T-helper 2 cell (primary cell): ENCODE data around the gene CTAGE1.
"Not testable (repeated sequence)": the region's sequence is repeated elsewhere in the genome, so short reads cannot be mapped to it uniquely, and the experiment has no call there.

Experiments
- DNase-seq, 5 experiments: peaks; one replicate each; pipeline versions ENCODE4 v3.0.0 to v3.0.0-alpha.2; 2012 to 2022

The CTAGE1 gene

DNA sequence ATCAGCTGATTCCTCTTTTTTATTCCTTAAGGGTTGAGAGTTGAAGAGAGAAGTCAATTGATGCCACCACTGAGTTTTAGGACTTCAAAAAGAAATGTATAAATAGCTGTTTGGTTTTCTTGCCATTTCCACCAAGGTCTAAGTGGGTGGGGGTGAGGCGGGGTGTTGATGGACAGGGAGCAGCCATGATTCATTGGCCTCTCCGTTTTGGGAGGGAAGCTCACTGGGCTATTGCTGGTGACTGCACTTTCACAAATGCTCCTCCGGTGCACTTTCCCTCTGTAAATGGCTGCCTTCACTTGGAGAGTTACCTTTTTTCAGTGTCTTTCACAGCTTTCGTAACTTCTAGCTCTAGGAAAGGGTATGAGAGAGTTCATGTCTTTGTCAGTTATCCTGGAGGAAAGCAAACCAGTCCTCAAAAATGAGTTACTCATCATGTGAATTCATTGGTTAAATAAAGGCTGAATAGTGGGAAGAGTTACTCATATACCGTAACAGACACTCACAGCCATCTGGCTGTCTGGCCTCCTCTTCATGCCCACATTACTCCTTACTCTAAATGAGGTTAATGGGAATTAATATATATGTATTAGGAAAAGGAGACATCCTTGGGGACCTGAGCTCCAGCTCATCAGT lies 17.4 kb upstream of the CTAGE1 start:
- DNase-seq, result no peak

DNA sequence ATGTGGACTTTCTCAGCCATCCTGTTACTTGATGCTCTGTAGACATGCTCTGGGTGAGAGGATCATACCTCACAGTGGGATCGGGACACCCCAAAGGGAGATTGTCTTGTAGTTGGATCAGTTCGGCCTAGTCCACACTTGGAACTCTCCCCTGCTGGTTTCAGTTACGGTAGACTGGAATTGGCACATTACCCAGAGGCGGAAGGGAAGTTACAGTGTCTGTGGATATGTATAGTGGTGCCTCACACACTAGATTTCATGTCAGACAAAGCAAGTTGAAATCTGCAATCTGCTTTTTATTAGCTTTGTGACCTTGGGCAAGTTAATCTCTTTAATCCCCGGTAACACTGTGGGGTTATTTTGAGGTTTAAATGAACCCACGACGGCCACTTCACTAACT lies 16.2 kb upstream of the CTAGE1 start:
- DNase-seq, result no peak

DNA sequence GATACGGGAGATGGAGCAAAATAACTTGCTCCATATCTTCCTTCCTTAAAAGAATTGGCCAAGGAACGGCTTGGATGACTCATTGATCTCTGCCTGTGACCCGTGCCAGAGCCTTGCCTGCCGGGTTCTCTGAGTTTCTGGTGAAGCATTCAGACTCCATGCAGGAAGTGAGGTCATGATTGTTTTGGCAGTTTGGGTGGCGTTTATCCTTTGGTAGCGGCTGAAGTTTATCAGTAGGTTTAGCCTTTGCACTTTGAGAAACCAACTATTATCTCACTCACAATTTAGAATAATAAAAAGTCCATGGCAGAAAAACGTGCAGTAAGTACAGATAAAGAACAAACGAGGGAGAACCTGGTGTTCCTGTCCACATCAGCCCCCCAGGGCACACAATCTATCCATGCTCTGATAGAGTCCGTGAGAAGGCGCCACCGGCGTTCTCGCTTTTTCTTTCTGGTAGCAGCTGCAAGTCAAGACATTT lies 15.0 kb upstream of the CTAGE1 start:
- DNase-seq, result no peak

DNA sequence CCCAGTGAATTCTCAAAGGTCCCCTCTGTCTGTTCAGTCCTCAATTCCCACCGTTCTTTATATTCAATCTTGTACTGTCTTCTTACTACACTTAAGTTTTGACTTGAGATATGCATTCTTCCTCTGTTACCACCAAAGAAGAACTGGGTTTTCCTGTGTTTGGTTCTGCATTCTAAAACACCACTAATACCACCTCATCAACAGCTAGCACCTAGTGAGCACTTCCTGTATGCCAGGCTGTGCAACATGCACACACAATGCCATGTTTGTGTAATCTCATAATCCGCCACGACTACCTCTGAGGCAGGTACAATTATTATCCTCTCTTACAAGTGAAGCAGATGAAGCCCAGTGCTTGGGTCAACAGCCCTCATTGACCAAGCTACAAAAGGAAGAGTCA lies 11.8 kb upstream of the CTAGE1 start:
- DNase-seq, result no peak

DNA sequence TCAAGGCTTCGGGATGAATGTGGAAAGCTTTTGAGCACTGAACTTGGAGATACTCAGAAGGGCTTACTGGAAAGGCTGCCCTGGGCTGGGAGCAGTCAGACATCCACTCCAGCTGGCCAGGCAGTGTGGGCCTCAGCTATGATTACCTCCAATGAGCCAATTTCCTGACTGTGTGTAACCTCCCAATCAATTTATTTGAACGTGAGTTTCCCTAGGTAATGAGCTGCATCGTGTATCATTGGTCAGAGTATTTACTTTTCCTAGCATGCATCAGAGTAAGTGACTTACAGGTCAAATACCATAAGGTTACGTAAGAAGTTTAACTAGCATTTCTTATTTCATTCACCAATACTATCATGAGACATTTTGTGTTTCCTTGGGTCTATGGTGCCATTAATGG lies 11.0 kb upstream of the CTAGE1 start:
- no peak for DNase-seq

DNA sequence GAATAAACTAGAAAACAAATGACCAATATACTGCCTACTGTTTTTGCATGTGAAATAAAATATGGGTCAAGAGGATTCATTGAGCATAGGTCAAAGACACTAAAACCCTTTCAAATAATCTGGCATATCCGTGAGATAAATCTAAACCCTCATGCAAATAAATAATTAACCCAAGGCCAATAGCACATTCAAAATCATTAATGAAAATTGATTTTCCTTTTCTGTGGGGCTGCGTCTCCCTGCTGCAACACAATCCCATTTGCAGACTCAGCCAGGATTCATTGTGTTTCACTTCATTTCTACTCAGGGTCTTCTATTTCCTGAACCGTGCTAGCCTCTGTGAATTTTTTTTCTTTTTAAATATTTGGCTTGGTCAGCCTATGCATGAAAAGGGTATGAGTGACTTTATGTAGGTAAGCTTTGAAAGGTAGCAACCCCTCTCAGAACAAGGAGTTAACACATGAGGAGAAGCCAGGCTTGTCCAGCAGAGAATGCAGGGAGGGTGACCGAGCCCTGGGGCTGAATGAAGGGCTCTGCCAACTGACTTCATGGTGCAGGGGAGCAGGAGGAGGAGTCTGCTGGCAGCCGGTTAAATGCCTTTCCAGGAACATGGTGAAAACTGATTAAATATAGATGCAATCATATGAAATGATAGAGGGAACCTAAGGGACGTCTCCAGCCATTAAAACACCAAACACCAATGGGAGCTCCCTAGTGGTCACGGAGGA lies 10.3 kb upstream of the CTAGE1 start:
- DNase-seq, result no peak

DNA sequence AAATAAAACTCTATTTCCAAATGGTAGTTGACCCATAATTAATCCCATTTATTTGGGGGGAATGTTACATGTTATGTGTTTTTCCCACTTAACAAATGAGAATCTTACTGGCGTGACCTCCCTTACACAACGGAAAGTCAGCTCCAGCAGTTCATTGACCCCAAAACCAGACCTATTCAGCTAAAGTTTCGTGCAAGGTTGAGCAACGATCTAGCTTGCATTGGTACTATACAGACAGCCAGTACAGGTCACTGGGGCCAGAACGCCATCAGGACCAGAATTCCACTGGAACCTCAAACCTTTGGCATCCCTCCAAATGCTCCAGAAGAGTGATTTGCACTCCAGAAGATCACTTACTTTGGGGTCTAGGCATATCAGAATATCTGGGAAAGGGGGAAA lies 6.8 kb upstream of the CTAGE1 start:
- no peak for DNase-seq

DNA sequence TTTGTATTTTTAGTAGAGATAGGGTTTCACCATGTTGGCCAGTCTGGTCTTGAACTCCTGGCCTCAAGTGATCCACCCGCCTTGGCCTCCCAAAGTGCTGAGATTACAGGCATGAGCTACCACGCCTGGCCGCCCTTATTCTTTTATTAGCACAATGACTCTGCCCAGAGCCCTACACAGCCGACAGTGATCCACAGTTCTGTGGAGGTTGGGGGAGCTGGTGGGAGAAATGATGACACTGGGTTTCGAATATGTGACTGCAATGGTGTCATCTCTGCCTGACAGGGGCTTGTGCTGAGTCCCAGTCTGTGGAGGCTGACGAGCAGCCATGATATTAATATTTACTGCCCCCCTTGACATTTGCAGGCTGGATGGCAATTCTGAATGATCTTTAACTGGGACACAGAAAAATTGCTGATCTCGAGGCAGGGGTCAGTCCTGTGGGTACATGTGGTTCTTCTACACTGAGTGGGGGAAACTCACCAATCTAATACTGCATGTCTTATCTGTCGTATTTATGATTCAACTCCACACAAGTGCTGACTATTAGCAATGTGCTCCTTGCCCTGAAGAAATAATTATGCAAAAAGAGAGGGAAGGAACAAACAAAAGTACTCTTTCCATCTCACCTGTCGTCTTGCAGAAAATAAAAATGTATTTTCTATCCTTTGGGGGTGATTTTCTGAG lies 6.3 kb upstream of the CTAGE1 start:
- DNase-seq, result no peak

DNA sequence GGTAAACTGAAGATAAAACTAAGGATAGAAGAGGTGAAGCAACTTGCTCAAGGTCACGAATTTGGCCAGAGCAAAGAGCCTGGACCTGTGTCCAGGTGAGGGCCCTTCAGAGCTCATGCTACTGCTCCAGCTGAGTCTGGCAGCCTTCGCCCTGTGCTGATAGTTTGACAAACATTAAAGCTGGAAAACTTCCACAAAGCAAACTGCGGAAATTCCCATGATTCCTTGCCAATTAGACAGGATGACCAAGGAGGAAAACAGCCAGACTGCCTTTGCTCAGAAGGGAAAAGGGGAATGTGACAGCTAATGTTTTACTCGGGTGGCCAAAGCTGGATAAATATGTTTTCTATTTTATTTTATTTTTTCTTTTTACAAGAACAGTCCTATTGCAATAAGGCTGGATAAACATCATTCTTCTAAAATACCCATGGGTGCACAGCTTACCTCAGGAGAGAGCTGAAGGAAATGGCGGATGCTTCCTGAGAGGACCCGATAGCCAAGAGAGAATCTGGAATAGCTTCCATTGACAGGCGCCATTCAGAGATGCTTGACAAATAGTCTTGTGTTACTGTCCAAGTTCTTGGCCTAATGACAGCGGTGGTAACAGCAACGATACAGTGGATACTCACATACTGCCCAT lies 5.3 kb upstream of the CTAGE1 start:
- no peak for DNase-seq

DNA sequence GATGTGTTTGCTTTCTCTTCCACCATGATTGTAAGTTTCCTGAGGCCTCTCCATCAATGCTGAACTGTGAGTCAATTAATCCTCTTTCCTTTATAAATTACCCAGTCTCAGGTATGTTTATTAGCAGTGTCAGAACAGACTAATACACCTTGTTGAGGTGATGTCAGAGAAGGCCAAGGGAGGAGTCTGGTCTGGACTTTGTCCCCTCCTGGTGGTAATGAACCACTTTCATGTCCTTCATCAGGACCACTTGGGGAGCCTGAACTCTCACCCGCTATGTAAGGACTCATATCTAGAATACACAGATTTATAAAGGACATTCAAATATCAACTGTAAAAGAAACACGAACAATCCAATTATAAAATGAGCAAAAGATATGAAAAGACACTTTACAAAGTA lies 2.9 kb upstream of the CTAGE1 start:
- no peak for DNase-seq

DNA sequence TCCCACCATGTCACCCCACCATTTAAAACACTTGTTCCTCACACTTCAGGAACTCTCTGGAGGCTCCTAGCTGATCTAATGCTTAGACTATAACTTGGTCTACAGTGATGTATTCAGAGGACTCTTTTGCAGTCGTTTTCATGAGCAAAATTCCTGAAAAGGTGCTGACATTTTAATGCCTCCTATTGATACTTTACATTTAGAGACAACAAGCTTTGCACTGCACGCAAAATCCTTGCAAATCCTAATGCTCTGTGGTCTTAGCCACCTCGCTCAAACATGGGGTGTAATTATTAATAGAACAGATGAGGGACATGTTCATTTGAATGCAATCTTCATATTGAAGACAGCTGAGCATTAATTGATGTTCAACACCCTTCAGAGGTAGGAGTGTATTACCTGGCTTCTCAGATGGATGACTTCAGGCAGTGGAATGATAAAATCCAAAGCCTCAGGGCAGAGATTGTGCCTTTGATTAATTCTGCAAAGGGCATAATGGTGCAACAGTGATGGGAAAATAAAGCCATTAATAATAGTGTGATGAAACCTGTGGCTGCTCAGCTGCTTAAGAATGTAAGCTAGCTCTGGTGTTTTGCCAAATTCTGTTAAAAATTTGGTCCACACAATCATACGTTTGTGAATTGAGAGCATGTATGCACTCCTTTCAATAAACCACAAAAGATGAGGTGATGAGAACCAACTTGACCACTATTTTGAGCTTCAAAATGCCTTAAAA lies 5.4 kb downstream of the CTAGE1 start:
- no peak for DNase-seq

DNA sequence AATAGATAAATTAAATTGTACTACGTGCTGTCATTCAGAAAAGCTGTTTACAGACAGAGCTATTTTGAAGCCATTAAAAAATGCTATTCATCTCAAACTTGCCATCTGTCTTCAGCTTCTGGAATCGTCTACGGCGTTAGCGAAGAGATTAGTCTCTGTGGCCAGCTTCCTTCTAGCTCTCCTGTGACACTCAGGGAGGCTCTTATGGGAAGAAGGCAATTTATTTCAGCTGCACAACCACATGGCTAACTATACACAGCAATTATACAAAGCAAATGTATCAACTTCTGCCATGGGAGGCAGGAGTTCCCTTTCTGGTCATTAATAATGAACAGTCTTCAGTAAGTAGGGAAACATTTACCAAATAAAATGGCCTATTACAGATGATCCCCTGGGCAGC lies 6.3 kb downstream of the CTAGE1 start:
- DNase-seq, result no peak

DNA sequence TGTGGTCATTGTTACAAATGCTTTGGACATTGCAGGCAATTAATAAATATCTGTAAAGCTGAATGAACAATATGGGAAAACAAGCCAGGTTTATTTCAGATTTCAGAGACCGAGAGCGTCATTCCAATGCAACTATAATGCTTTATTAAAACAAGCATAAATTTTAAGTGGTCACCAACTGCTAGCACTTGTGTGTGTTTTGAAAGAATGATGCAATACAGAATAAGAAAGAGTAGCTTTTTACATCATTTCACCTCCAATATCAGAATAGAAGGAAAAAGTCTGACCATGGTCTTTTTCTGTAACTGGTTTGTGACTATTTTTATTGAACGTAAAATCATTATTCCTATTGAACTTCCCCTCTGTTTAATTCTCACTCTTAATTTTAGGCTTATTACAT lies 7.6 kb downstream of the CTAGE1 start:
- DNase-seq, result no peak

DNA sequence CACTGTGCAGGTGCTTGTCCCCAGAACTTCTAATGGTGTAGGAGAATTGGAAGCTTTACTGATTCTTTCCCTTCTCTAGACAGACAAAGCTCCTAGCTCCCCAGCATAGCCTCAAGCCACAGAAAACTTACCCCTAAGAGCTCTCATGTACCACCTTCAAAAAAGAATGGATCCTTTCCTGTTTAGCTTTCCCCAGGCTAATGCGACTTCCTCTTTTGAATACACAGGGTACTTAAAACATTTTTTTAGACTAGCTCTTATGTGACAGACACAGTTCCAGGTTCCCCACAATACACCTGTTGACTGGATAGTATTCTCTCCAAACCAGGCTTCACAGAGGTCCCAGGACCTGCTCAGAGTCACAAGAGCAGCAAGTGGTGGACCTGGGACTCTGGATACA lies 8.3 kb downstream of the CTAGE1 start:
- no peak for DNase-seq

DNA sequence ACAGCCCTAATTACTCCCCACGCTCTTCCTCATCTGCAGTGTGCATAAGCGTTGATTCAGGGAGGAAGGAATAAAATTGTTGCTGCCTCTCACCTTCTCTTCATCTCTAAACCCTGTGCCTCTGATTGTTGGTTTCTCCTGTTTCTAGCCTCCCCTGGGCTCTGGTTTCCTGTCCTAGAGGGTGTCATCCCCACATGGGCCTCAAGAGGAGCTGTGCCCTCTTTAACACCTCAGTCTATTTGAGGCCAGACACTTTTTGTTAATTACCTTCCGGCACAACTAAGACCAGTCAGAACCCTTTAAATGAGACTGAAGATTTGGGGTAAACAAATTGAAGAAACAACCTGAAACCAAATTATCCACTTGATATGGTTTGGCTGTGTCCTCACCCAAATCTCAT lies 9.7 kb downstream of the CTAGE1 start:
- DNase-seq, result no peak

DNA sequence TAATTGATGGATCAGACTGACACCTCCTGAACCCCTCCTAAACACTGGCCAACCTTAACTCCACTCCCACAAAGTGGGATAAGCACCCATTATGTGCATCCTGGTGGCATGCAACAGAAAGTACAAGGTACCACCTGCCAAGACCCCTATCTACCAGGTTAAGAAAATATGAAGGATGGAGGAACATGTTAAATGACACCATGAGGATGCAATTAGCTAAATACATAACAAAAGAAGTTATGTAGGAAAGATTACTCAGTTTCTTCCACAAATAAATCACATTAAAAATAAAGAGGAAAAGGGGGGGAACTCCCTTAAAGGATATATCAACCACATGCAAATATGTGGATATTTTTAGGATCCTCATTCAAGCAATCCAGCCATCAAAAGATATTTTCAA lies 12.6 kb downstream of the CTAGE1 start:
- DNase-seq, result no peak

DNA sequence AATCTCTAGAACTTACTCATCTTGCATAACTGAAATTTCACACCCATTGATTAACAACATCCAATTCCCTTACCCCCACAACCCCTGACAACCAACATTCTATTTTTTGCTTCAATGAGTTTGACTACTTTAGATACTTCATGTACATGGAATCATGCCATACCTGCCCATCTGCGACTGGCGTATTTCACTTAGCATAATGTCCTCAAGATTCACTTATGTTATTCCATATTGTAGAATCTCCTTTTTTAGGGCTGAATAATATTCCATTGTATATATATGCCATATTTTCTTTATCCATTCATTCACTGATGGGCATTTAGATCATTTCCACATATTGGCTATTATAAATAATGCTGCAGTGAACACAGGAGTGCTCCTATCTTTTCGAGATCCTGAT lies 13.8 kb downstream of the CTAGE1 start:
- DNase-seq, result no peak

DNA sequence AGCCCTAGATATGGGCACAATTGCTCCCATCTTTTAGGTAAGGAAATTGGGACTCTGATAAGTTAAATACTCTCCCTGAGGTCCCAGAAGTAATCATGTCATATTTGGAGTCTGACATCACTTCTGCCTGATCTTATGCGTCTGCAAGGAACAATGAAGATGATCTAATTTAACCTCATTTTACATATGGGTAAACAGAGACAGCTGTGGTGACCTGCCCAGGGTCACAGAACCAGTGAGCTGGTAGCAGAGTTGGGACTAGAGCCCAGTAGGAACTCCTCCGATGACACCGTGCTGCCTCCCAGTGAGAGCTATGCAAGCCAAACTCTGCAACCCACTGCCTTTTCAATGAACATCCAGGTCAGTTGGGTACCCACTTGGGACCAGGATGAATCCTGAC lies 17.8 kb downstream of the CTAGE1 start:
- no peak for DNase-seq

DNA sequence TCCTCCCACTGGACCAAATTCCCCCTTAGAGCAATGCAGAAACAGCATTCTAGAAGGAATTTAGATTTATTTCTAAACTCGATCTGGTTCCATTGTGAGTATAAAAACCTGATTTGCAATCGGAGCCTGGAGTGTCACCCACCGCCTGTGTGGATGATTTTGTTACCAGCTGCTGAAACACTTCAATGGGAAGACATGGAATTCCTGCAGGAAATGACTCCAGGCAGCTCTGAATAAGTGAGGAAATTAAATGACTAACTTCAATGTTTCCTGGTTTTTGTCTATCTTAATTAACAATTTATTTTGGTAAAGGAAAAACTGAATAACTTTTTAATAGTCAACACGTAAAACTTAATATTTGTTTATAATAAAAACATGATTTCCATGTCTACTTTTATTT lies 19.3 kb downstream of the CTAGE1 start:
- no peak for DNase-seq

DNA sequence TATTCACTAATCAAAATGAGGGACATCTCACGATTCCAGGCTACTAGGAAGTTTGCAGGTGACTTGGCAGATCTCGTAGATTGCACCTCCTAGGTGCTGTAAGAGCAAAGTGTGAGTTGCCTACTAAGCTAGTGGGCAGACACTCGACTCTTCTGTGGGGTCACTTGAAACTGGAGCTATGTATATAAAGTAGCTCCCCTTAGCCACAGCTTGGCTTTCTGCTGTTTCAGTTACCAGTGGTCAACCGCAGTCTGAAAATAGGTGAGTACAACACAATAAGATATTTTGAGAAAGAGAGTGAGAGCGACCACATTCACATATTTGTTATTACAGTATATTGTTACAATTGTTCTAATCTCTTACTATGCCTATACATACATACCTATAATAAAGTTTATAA lies 23.3 kb downstream of the CTAGE1 start:
- no peak for DNase-seq

DNA sequence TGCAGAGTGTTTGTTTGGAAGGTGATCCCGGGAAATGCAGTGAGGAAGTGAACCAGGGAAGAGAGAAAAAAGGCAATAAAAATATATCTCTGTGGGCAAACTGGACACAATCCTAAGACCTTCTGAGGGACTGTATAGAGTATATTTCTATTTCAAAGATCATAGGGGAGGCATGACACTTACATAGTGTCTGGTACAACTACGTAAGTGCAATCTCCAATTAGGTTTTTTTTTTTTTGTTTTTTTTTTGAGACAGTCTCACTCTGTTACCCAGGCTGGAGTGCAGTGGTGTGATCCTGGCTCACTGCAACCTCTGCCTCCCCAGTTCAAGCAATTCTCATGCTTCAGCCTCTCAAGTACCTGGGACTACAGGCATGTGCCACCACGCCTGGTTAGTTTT lies 24.6 kb downstream of the CTAGE1 start:
- DNase-seq, result not testable (repeated sequence)

DNA sequence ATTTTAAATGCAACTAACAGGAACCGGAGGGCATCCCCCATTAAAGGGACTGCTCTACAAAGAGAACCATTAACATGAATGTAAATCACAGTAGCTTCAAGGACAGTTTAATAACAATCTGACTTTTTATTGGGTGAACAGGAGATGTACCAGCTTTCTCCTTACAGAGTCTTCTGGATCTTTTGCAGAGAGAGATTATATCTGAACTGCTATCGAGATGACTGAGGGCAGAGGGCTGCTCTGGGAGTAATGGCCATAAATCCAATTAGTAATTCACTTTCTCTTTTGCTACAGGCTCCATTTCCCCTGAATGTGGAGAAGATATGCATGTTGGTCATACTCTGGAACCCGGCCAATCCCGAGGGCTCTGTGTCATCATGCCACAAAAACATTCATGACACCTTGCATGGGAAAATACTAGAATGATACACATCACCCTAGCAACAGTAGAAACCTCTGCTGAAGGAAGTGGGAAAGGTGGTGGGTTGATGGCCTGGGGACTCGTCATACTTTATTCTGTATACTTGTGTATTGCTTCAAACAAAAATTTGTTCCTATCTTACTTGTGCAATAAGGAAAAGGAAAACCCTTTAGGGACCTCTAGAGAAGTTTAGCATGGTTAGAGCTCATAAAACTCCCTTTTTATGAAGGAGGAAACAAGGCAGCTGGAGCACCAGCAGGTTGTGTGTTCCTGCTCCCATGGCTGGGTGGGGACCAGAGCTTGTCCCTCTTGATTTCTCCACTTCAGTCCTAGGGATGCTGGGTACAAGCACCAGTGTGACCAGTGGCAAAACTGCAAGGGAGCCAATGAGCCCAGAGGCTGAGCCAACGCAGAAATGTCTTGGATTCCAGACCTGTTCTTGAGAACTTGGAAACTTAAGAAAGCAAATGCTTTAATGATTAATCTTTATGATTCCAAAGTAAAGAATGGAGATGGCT lies 26.0 kb downstream of the CTAGE1 start:
- peak in 2 of 5 experiments; percentile 7 to 80 for DNase-seq
